Liver (tissue), 3 donors: ENCODE measurements around the gene RNF182.

Source experiments
- ATF3 ChIP-seq: IDR thresholded peaks from 2 replicates; pipeline ENCODE4 v1.6.1; 2016; ENCODE audit warnings: antibody characterized with exemption
- EGR1 ChIP-seq, 2 donors: IDR thresholded peaks; 2 replicates each; pipeline ENCODE4 v1.6.1; 2016 to 2018; ENCODE audit warnings: antibody characterized with exemption in 2 of 2, low read depth in 2 of 2
- FOXA1 ChIP-seq: IDR thresholded peaks from 2 replicates; pipeline ENCODE4 v1.6.1; 2016; ENCODE audit warnings: antibody characterized with exemption
- FOXA2 ChIP-seq: IDR thresholded peaks from 2 replicates; pipeline ENCODE4 v1.6.1; 2016; ENCODE audit warnings: antibody characterized with exemption
- GABPA ChIP-seq, 2 donors: IDR thresholded peaks in 1 of 2; conservative IDR thresholded peaks in 1 of 2; 2 replicates each; pipeline ENCODE4 v1.6.1; 2016; ENCODE audit warnings: antibody characterized with exemption in 2 of 2, mild to moderate bottlenecking in 1 of 2, moderate library complexity in 1 of 2
- HNF4G ChIP-seq: IDR thresholded peaks from 2 replicates; pipeline ENCODE4 v1.6.1; 2016; ENCODE audit warnings: antibody characterized with exemption
- JUND ChIP-seq, 2 donors: IDR thresholded peaks; 2 replicates each; pipeline ENCODE4 v1.6.1; 2016; ENCODE audit warnings: antibody characterized with exemption in 2 of 2
- MAX ChIP-seq: IDR thresholded peaks from 2 replicates; pipeline ENCODE4 v1.6.1; 2016; ENCODE audit warnings: antibody characterized with exemption
- RAD21 ChIP-seq, 2 donors: IDR thresholded peaks; 2 replicates each; pipeline ENCODE4 v1.6.1; 2016; ENCODE audit warnings: antibody characterized with exemption in 2 of 2, mild to moderate bottlenecking in 2 of 2
- SP1 ChIP-seq: IDR thresholded peaks from 2 replicates; pipeline ENCODE4 v1.6.1; 2018; ENCODE audit warnings: antibody characterized with exemption, mild to moderate bottlenecking
- YY1 ChIP-seq: IDR thresholded peaks from 2 replicates; pipeline ENCODE4 v1.6.1; 2016; ENCODE audit warnings: antibody characterized with exemption, mild to moderate bottlenecking
- TF ChIP-seq, protein P1 (sequence below): fragments of 150-350 bp; IDR thresholded peaks from 2 replicates; pipeline ENCODE4 v1.5.1; 2017; ENCODE audit warnings: improper control_type of control experiment, low read depth, low read length; ENCODE audit not compliant: missing input control
- TF ChIP-seq, protein P2 (sequence below): IDR thresholded peaks from 2 replicates; pipeline ENCODE4 v1.6.1; 2016; ENCODE audit warnings: antibody characterized with exemption, mild to moderate bottlenecking
- TF ChIP-seq, protein P3 (sequence below): IDR thresholded peaks from 2 replicates; pipeline ENCODE4 v1.6.1; 2016; ENCODE audit warnings: antibody characterized with exemption
- donor health status: healthy.
- donor health status: healthy.

DNA sequence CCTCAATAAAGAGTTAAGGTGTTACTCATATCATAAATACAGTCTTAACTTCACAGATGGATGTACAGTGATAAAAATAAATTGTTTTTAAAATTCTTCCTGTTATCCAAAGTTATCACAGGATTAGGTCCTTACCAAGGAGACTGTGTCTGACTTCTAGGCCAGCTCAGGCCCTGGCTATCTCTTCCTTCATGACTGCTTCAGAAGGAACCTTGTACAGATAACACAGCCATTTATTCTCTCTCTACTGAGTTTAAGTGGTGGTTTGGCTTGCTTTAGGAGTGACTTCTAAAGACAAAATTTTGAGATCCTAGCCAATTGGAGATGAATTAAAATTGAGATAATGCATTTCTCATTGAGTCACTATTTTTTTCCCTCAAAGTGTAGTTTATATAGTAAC is 40.8 kb upstream of the RNF182 start:
- TF ChIP-seq, protein P1, sequence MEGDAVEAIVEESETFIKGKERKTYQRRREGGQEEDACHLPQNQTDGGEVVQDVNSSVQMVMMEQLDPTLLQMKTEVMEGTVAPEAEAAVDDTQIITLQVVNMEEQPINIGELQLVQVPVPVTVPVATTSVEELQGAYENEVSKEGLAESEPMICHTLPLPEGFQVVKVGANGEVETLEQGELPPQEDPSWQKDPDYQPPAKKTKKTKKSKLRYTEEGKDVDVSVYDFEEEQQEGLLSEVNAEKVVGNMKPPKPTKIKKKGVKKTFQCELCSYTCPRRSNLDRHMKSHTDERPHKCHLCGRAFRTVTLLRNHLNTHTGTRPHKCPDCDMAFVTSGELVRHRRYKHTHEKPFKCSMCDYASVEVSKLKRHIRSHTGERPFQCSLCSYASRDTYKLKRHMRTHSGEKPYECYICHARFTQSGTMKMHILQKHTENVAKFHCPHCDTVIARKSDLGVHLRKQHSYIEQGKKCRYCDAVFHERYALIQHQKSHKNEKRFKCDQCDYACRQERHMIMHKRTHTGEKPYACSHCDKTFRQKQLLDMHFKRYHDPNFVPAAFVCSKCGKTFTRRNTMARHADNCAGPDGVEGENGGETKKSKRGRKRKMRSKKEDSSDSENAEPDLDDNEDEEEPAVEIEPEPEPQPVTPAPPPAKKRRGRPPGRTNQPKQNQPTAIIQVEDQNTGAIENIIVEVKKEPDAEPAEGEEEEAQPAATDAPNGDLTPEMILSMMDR = no peak
- TF ChIP-seq MAX = no peak
- no peak for TF ChIP-seq RAD21 (IDR thresholded peaks at IDR 0.05)
- TF ChIP-seq YY1 = no peak
- no peak for TF ChIP-seq FOXA1
- no peak for TF ChIP-seq EGR1 (IDR thresholded peaks at IDR 0.05; ENCODE audit: low read depth in 2 of 2)
- TF ChIP-seq, protein P2, sequence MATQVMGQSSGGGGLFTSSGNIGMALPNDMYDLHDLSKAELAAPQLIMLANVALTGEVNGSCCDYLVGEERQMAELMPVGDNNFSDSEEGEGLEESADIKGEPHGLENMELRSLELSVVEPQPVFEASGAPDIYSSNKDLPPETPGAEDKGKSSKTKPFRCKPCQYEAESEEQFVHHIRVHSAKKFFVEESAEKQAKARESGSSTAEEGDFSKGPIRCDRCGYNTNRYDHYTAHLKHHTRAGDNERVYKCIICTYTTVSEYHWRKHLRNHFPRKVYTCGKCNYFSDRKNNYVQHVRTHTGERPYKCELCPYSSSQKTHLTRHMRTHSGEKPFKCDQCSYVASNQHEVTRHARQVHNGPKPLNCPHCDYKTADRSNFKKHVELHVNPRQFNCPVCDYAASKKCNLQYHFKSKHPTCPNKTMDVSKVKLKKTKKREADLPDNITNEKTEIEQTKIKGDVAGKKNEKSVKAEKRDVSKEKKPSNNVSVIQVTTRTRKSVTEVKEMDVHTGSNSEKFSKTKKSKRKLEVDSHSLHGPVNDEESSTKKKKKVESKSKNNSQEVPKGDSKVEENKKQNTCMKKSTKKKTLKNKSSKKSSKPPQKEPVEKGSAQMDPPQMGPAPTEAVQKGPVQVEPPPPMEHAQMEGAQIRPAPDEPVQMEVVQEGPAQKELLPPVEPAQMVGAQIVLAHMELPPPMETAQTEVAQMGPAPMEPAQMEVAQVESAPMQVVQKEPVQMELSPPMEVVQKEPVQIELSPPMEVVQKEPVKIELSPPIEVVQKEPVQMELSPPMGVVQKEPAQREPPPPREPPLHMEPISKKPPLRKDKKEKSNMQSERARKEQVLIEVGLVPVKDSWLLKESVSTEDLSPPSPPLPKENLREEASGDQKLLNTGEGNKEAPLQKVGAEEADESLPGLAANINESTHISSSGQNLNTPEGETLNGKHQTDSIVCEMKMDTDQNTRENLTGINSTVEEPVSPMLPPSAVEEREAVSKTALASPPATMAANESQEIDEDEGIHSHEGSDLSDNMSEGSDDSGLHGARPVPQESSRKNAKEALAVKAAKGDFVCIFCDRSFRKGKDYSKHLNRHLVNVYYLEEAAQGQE = no peak
- TF ChIP-seq SP1 = no peak
- TF ChIP-seq GABPA (IDR thresholded peaks at IDR 0.05 in 1 of 2, conservative IDR thresholded peaks at IDR 0.05 in 1 of 2) = no peak
- TF ChIP-seq HNF4G = no peak
- no peak for TF ChIP-seq ATF3
- TF ChIP-seq JUND (IDR thresholded peaks at IDR 0.05) = no peak
- TF ChIP-seq FOXA2 = no peak
- TF ChIP-seq, protein P3, sequence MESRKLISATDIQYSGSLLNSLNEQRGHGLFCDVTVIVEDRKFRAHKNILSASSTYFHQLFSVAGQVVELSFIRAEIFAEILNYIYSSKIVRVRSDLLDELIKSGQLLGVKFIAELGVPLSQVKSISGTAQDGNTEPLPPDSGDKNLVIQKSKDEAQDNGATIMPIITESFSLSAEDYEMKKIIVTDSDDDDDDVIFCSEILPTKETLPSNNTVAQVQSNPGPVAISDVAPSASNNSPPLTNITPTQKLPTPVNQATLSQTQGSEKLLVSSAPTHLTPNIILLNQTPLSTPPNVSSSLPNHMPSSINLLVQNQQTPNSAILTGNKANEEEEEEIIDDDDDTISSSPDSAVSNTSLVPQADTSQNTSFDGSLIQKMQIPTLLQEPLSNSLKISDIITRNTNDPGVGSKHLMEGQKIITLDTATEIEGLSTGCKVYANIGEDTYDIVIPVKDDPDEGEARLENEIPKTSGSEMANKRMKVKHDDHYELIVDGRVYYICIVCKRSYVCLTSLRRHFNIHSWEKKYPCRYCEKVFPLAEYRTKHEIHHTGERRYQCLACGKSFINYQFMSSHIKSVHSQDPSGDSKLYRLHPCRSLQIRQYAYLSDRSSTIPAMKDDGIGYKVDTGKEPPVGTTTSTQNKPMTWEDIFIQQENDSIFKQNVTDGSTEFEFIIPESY = no peak
